IgD-negative memory B cell (primary cell): Measurements from ENCODE around the gene SMAD1. TPM values are rescaled to one million over a fixed set of nuclear protein-coding genes. Genes with fewer than 3 reads are reported as not detected.
"Not testable (repeated sequence)": the region's sequence is repeated elsewhere in the genome, so short reads cannot be mapped to it uniquely, and the experiment has no call there.

ENCODE experiments used
- H3K27ac Mint-ChIP-seq, 3 donors: one replicate each; pipeline ENCODE4 v1.8.0; 2020 to 2022; ENCODE audit warnings: mild to moderate bottlenecking in 3 of 3, mixed read lengths in 3 of 3, moderate library complexity in 1 of 3
- H3K27me3 Mint-ChIP-seq: one replicate; pipeline ENCODE4 v1.8.0; 2021; ENCODE audit warnings: mixed read lengths
- H3K36me3 Mint-ChIP-seq: one replicate; pipeline ENCODE4 v1.8.0; 2020; ENCODE audit warnings: mild to moderate bottlenecking, mixed read lengths
- H3K4me1 Mint-ChIP-seq, 3 donors: one replicate each; pipeline ENCODE4 v1.8.0; 2020 to 2022; ENCODE audit warnings: mixed read lengths in 3 of 3, mild to moderate bottlenecking in 1 of 3
- H3K4me3 Mint-ChIP-seq, 4 donors: one replicate each; pipeline ENCODE4 v1.8.0; 2020 to 2022; ENCODE audit warnings: mild to moderate bottlenecking in 4 of 4, mixed read lengths in 4 of 4, moderate library complexity in 3 of 4
- H3K9me3 Mint-ChIP-seq, 3 donors: one replicate each; pipeline ENCODE4 v1.8.0; 2020 to 2021; ENCODE audit warnings: mixed read lengths in 3 of 3, mild to moderate bottlenecking in 1 of 3
- polyA plus RNA-seq: library from polyadenylated mRNA; unstranded; fragments of 300-500 nt; fragmentation: Illumina TruSeq; gene quantifications from one replicate; pipeline ENCODE4 v1.2.3, GENCODE V29; 2021

SMAD1 gene
- polyA plus RNA-seq, 1 donor from 2014 or later, result not detected

GRCh38 chr4:145527773-145528172, 46.1 kb downstream of the SMAD1 start:
- no peaks in the 10 kb centered on the region for H3K36me3 Mint-ChIP-seq

GRCh38 chr4:145528601-145529000, 46.9 kb downstream of the SMAD1 start:
- Mint-ChIP-seq H3K36me3 (no peaks in the 10 kb centered on the region), H3K27me3 (peaks cover 13% of the 10 kb centered on the region), H3K4me3 (no peak overlapping the region), H3K4me1 (peaks cover 0 to 1% (median 0%) of the 10 kb centered on the region in 3 donors), H3K27ac (no peak overlapping the region), H3K9me3 (no peaks in the 10 kb centered on the region)

More at GRCh38 chr4:145527773-145528172, 46.1 kb downstream of the SMAD1 start:
- no peak overlapping the region for H3K27ac Mint-ChIP-seq
- peaks cover 13% of the 10 kb centered on the region for H3K27me3 Mint-ChIP-seq
- peaks cover 0 to 1% (median 0%) of the 10 kb centered on the region in 3 donors for H3K4me1 Mint-ChIP-seq
- H3K4me3 Mint-ChIP-seq, result no peak overlapping the region
- H3K9me3 Mint-ChIP-seq, result no peaks in the 10 kb centered on the region

GRCh38 chr4:145530189-145530588, 48.5 kb downstream of the SMAD1 start:
- H3K27me3 Mint-ChIP-seq, result peaks cover 11% of the 10 kb centered on the region
- H3K9me3 Mint-ChIP-seq, result no peaks in the 10 kb centered on the region
- no peaks in the 10 kb centered on the region for H3K36me3 Mint-ChIP-seq
- H3K4me3 Mint-ChIP-seq, result no peak overlapping the region
- H3K4me1 Mint-ChIP-seq, result no peaks in the 10 kb centered on the region
- H3K27ac Mint-ChIP-seq, result no peak overlapping the region

GRCh38 chr4:145530662-145531061, 49.0 kb downstream of the SMAD1 start:
- peaks cover 8% of the 10 kb centered on the region for H3K27me3 Mint-ChIP-seq
- no peaks in the 10 kb centered on the region for H3K36me3 Mint-ChIP-seq
- H3K4me1 Mint-ChIP-seq, result no peaks in the 10 kb centered on the region
- H3K4me3 Mint-ChIP-seq, result no peak overlapping the region
- no peak overlapping the region for H3K27ac Mint-ChIP-seq
- H3K9me3 Mint-ChIP-seq, result no peaks in the 10 kb centered on the region

- peaks cover 7% of the 10 kb centered on the region for H3K27me3 Mint-ChIP-seq
Measured at GRCh38 chr4:145531223-145531622, 49.6 kb downstream of the SMAD1 start.

GRCh38 chr4:145531859-145532258, 50.2 kb downstream of the SMAD1 start:
- Mint-ChIP-seq H3K9me3 (no peaks in the 10 kb centered on the region), H3K4me3 (no peak overlapping the region), H3K4me1 (no peaks in the 10 kb centered on the region), H3K27ac (no peak overlapping the region), H3K36me3 (no peaks in the 10 kb centered on the region), H3K27me3 (peaks cover 7% of the 10 kb centered on the region)

More at GRCh38 chr4:145531223-145531622, 49.6 kb downstream of the SMAD1 start:
- Mint-ChIP-seq H3K27ac (no peak overlapping the region), H3K36me3 (no peaks in the 10 kb centered on the region), H3K4me1 (no peaks in the 10 kb centered on the region), H3K4me3 (no peak overlapping the region), H3K9me3 (no peaks in the 10 kb centered on the region)

- Mint-ChIP-seq H3K4me1 (no peaks in the 10 kb centered on the region), H3K27me3 (peaks cover 7% of the 10 kb centered on the region), H3K4me3 (no peak overlapping the region), H3K36me3 (no peaks in the 10 kb centered on the region), H3K27ac (no peak overlapping the region), H3K9me3 (no peaks in the 10 kb centered on the region)
Measured at GRCh38 chr4:145533001-145533400, 51.3 kb downstream of the SMAD1 start.

- H3K9me3 Mint-ChIP-seq, H3K27me3 Mint-ChIP-seq, H3K4me3 Mint-ChIP-seq, H3K27ac Mint-ChIP-seq, H3K36me3 Mint-ChIP-seq, H3K4me1 Mint-ChIP-seq: not testable (repeated sequence)
Measured at GRCh38 chr4:145533415-145533814, 51.8 kb downstream of the SMAD1 start.

GRCh38 chr4:145533961-145534360, 52.3 kb downstream of the SMAD1 start:
- Mint-ChIP-seq H3K36me3 (no peaks in the 10 kb centered on the region), H3K27ac (no peak overlapping the region), H3K9me3 (no peaks in the 10 kb centered on the region), H3K4me3 (no peak overlapping the region), H3K4me1 (no peaks in the 10 kb centered on the region), H3K27me3 (peaks cover 7% of the 10 kb centered on the region)

GRCh38 chr4:145535202-145535601, 53.5 kb downstream of the SMAD1 start:
- H3K9me3 Mint-ChIP-seq, result no peaks in the 10 kb centered on the region
- H3K4me1 Mint-ChIP-seq, result peaks cover 0 to 1% (median 0%) of the 10 kb centered on the region in 3 donors
- peaks cover 12% of the 10 kb centered on the region for H3K27me3 Mint-ChIP-seq
- no peaks in the 10 kb centered on the region for H3K36me3 Mint-ChIP-seq
- no peak overlapping the region for H3K4me3 Mint-ChIP-seq
- H3K27ac Mint-ChIP-seq, result no peak overlapping the region

GRCh38 chr4:145536044-145536443, 54.4 kb downstream of the SMAD1 start:
- H3K4me1 Mint-ChIP-seq, result peaks cover 0 to 1% (median 0%) of the 10 kb centered on the region in 3 donors
- H3K27me3 Mint-ChIP-seq, result peaks cover 15% of the 10 kb centered on the region
- no peaks in the 10 kb centered on the region for H3K36me3 Mint-ChIP-seq
- no peaks in the 10 kb centered on the region for H3K9me3 Mint-ChIP-seq
- no peak overlapping the region for H3K27ac Mint-ChIP-seq
- H3K4me3 Mint-ChIP-seq, result no peak overlapping the region

GRCh38 chr4:145538596-145538995, 56.9 kb downstream of the SMAD1 start:
- Mint-ChIP-seq H3K27me3 (peaks cover 12% of the 10 kb centered on the region), H3K4me3 (no peak overlapping the region), H3K9me3 (no peaks in the 10 kb centered on the region), H3K36me3 (no peaks in the 10 kb centered on the region), H3K4me1 (peaks cover 0 to 1% (median 0%) of the 10 kb centered on the region in 3 donors), H3K27ac (no peak overlapping the region)

- no peak overlapping the region for H3K27ac Mint-ChIP-seq
- no peak overlapping the region for H3K4me3 Mint-ChIP-seq
- H3K9me3 Mint-ChIP-seq, result no peaks in the 10 kb centered on the region
- no peaks in the 10 kb centered on the region for H3K36me3 Mint-ChIP-seq
- peaks cover 0 to 1% (median 0%) of the 10 kb centered on the region in 3 donors for H3K4me1 Mint-ChIP-seq
- peaks cover 12% of the 10 kb centered on the region for H3K27me3 Mint-ChIP-seq
Measured at GRCh38 chr4:145539671-145540070, 58.0 kb downstream of the SMAD1 start.

GRCh38 chr4:145540235-145540634, 58.6 kb downstream of the SMAD1 start:
- no peak overlapping the region for H3K27ac Mint-ChIP-seq
- no peak overlapping the region for H3K4me3 Mint-ChIP-seq
- peaks cover 0 to 1% (median 0%) of the 10 kb centered on the region in 3 donors for H3K4me1 Mint-ChIP-seq
- peaks cover 12% of the 10 kb centered on the region for H3K27me3 Mint-ChIP-seq
- no peaks in the 10 kb centered on the region for H3K9me3 Mint-ChIP-seq
- H3K36me3 Mint-ChIP-seq, result no peaks in the 10 kb centered on the region

GRCh38 chr4:145541346-145541745, 59.7 kb downstream of the SMAD1 start:
- Mint-ChIP-seq H3K4me1 (peaks cover 0 to 1% (median 0%) of the 10 kb centered on the region in 3 donors), H3K27ac (no peak overlapping the region), H3K27me3 (peaks cover 14% of the 10 kb centered on the region), H3K9me3 (peaks cover 0 to 3% (median 0%) of the 10 kb centered on the region in 3 donors), H3K4me3 (no peak overlapping the region), H3K36me3 (no peaks in the 10 kb centered on the region)

- Mint-ChIP-seq H3K4me1 (no peaks in the 10 kb centered on the region), H3K9me3 (peaks cover 0 to 3% (median 0%) of the 10 kb centered on the region in 3 donors), H3K27me3 (peaks cover 12% of the 10 kb centered on the region), H3K27ac (no peak overlapping the region), H3K36me3 (no peaks in the 10 kb centered on the region), H3K4me3 (no peak overlapping the region)
Measured at GRCh38 chr4:145545031-145545430, 63.4 kb downstream of the SMAD1 start.
